ENCODE results near the gene ZNF665.
"Not testable (repeated sequence)": the region's sequence is repeated elsewhere in the genome, so short reads cannot be mapped to it uniquely, and the experiment has no call there.

DNA sequence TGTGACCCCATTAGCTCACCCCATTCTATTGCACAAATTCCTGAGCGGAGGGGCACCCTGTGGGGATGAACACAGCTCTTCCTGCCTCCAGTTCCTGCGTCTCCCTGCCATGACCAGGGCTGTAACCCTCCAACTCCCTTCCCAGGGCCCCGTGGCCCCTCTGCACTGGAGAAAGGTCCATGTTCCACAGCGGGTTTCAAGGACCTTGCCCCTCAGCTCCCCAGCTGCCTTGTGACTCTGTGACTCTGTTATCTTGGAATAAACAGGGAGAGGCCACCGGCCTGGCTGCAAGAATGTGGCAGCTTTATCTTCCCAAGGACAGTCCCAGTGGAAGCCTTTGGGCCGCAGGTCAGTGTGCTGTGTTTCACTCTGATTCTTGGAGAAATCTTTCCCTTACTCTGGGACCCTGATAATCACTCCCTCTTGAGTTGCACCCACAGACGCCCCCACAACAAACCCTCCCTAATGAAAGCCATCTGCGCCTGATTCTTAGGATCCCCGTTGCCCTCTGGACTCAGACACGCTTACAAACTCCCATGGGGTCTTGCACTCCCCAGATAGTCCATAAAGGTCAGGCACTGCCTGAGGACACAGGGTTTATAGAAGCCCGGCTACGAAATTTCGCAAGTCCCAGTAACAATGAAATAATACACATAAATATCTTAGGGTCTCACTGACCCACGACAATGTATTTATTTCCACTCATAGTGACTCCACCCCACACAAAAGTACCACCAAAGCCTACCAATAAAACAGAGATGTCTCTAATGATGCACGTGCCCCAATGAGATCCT lies 66.2 kb downstream of the ZNF665 start:
- not testable (repeated sequence) for TF ChIP-seq POLR2A (IDR thresholded peaks at IDR 0.05; ENCODE audit: low read length); GATA1 (IDR thresholded peaks at IDR 0.05; ENCODE audit: low read depth, low read length)
